Renal pelvis (tissue), 4 donors: ENCODE results near the gene C1S. TPM values are rescaled to one million over a fixed set of nuclear protein-coding genes. Genes with fewer than 3 reads are reported as not detected.
"Not testable (repeated sequence)": the region's sequence is repeated elsewhere in the genome, so short reads cannot be mapped to it uniquely, and the experiment has no call there.

ENCODE experiments used
- DNase-seq: peaks from one replicate; pipeline ENCODE4 v3.0.0-alpha.2; 2013
- polyA plus RNA-seq, 3 donors: library from polyadenylated mRNA; unstranded; fragments of 120-200 nt; gene quantifications; one replicate each; pipeline ENCODE4 v1.2.1, GENCODE V29; 2013; ENCODE audit not compliant: insufficient read length in 3 of 3

C1S gene
- polyA plus RNA-seq, 3 donors = 43.0 to 49.6 (median 47.4) TPM

DNA sequence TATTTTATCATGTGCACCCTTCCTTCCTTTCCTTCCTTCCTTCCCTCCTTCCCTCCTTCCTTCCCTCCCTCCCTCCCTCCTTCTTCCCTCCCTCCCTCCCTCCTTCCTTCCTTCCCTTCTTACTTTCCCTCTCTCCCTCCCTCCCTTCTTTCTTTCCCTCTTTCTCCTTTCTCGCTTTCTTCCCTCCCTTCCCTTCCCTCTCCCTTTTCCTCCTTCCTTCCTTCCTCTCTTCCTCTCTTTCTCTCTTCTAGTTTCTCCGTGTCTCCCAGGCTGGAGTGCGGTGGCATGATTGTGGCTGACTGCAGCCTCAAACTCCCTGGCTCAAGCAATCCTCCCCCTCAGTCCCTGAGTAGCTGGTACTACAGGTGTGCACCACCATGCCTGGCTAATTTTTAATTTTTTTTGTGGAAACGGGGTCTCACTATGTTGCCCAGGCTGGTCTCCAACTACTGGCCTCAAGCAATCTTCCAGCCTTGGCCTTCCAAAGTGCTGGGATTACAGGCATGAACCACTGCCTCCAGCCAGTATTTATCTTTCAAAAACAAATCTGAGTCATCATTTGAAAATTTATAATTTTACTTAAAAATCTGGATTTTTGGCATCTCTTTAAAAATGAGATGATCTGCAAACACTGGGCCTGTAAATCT lies 40.7 kb downstream of the C1S start:
- DNase-seq = no peak

DNA sequence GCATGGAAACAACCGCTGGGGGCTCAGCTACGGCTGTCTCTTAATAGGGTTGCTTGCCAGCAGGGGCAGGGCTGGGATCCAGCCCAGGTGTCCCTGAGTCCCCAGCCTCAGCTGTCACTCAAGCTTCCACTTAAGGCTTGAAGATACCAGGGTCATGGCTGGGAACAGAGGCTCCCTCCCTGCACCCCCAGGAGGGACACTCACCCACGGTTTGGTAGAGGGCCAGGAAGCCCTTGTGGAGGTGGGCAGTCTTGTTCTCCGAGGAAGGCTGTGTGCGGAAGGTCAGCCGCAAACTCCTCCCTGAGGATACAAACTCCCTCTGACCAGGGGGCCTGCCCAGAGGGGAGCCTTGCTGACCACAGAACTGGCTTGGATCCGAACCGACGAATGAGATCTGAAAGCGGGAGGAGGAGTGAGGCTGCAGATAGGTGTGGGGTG lies 41.2 kb downstream of the C1S start:
- DNase-seq = no peak

DNA sequence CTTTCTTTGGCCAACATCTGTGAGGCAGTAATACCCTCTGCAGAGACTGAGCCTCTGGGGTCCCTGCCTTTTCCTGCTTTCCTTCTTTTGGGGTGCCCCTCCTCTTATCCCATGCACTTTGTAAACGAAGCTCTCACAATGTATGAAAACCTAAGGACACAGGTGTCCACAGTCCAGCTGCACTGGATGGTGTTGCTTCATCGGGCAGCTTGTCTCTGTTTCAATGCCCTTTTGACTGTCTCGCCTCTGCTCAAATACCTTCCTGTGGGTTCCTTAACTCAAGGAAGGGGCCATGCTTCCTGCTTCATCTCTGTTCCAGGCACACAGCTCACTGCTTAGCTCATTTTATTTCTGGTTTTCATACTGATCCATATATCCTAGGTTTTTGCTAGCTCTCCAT lies 42.1 kb downstream of the C1S start:
- no peak for DNase-seq

DNA sequence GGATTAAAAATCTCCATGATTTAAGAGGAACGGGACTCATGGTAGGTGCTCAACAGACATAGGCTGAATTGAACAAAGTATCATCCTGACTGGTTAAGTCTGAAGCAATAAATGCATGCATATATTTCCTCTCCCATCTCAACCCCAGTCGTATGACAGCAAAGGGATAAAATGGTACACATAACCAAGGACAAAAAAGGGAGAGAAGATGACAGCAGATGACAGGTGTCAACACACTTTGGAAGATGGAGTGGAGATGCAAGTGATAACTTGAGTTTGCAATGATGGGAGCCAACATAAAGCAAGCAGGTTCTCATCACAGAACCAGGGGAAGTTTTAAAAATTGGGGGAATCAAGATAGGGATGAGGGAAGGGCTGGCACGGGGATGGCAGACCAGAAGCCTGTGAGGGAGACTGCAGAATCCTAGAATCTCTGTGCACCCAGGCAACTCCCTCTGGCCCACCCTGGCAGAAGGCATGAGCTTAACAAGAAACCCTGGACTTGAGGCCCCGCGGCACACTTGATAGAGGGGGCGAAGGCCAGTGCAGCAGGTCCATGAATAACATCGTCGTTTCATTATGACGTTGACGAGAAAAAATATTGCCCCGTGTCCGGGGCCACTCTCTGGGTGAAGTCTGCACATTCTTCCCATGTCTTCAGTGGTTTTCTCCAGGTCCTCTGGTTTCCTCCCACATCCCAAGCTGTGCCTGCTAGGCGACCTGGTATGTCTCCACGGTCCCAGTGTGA lies 43.5 kb downstream of the C1S start:
- DNase-seq = no peak

DNA sequence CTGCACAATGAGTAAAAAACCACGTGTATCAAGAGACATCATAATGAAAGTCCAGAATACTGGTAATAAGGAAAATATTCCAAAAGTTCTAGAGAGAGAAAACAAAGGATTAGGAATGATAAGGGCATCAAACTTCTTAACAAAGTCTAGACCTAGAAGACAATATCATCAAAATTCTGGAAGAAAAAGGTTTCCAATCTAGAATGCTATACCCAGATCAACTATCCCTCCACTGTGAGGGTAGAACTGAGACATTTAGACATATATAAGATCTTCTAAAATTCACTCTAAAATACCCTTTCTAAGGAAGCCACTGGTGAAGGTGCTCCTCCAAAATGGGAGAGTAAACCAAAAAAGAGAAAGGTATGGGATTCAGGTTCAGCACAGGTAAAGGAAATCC lies 45.6 kb downstream of the C1S start:
- no peak for DNase-seq

DNA sequence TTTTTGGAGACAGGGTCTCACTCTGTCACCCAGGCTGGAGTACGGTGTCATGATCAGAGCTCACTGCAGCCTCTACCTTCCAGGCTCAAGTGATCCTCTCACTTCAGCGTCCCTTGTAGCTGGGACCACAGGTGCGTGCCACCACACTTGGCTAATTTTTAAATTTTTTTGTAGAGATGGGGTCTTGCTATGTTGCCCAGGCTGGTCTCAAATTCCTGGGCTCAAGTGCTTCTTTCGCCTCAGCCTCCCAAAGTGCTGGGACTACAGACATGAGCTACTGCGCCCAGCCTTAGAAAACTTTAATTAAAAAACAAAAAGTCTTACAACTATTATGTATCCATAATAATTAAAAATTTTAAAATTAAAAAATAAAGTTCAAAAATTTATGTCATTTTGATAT lies 46.7 kb downstream of the C1S start:
- DNase-seq = not testable (repeated sequence)

GRCh38 chr12:7107636-7108002 lies 47.1 kb downstream of the C1S start:
- DNase-seq = no peak

GRCh38 chr12:7108003-7108795 lies 47.7 kb downstream of the C1S start:
- no peak for DNase-seq

GRCh38 chr12:7108796-7109571 lies 48.5 kb downstream of the C1S start, which contains the start of gene C1RL:
Gene C1RL, minus strand, starts transcription at chr12:7109214. Its CDS starts 34 bp downstream, at chr12:7109180.
- DNase-seq = peak; percentile 91

- DNase-seq = no peak
These were observed 49.0 kb downstream of the C1S start for GRCh38 chr12:7109572-7109920.

GRCh38 chr12:7110661-7111060 lies 50.1 kb downstream of the C1S start:
- DNase-seq = no peak

- DNase-seq = no peak
These were observed 51.5 kb downstream of the C1S start for GRCh38 chr12:7112041-7112440.

DNA sequence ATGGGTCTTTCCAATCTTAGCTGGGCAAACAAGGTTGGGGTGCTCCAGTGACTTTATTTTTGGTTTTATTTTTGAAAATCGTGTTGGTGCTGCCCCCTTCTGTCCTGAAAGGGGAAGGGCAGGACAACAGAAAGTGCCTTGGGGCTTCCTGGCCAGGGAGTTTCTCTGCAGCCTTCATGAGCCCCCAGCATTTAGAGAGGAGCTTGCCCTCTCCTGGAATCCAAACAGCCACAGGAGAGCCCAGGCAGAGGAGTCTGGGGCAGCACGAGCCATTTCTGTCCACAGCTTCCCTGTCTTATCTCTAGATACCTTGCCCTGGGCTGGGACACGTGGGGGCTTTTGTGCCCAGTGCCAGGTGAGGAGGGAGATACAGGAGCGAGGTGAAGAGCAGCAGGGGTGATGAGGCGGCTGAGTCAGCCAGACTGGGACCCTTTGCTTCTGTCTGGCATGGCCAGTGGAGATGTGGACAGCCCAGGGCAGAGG lies 52.9 kb downstream of the C1S start:
- no peak for DNase-seq

DNA sequence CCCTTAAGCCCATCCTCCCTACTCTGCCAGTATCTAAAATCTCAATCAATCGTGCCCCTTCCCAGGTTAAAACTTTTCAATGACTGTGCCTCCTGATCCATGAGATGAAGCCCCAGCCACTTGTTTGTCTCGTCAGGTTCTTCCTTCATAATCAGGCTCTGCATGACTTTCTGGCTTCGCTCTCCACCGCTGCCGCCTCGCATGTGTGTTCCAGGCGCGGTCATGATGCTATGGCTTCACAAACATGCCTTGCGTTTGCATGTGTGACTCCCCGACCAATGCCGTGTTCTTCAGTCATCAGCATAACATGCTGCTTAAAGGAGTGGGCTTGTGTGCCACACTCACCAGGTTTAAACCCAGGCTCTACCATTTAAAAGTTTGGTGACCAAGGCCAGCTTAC lies 53.5 kb downstream of the C1S start:
- DNase-seq = no peak

GRCh38 chr12:7114851-7115250 lies 54.3 kb downstream of the C1S start:
- DNase-seq = no peak

GRCh38 chr12:7116196-7116595 lies 55.7 kb downstream of the C1S start:
- DNase-seq = no peak

GRCh38 chr12:7116916-7117315 lies 56.4 kb downstream of the C1S start:
- DNase-seq = no peak

DNA sequence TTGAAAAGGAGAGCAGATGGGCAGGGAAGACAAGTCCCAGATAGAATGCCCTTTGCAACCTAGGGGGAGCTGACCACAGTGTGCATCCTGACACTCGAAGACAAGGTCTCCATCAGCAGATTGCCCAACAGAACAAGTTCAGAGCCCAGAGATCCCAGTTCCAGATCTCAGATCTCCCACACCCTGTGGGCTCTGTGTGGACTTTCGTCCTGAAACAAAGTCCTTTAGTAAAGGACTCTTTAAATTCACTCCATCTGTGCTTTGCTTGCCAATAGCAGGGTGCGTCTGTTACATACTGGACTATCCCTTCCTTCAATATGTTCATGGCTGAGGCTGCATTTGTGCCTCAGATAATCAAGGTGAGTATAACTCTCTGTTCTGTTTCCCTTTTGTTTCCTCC lies 57.2 kb downstream of the C1S start:
- DNase-seq = no peak

GRCh38 chr12:7118881-7119280 lies 58.4 kb downstream of the C1S start:
- no peak for DNase-seq

GRCh38 chr12:7120166-7120565 lies 59.6 kb downstream of the C1S start:
- no peak for DNase-seq
